ENCODE data around the gene CAPN12. TPM values are rescaled to one million over a fixed set of nuclear protein-coding genes. Genes with fewer than 3 reads are reported as not detected.

The CAPN12 gene
- total RNA-seq, 1 donor from 2014 or later, result 0.22 TPM

- TF ChIP-seq CTCF (IDR thresholded peaks at IDR 0.05; ENCODE audit: borderline replicate concordance), result no peak
- Histone ChIP-seq H3K27me3 (ENCODE audit: low read depth) (no peaks in the 10 kb centered on the region), H3K4me1 (peaks cover 100% of the 10 kb centered on the region), H3K9me3 (replicated peaks) (no peaks in the 10 kb centered on the region), H3K36me3 (peaks cover 87% of the 10 kb centered on the region), H3K4me3 (no peak overlapping the region), H3K27ac (replicated peaks) (peak overlapping the region; percentile 91)
- no peak for DNase-seq
- intact Hi-C loops (cut with micrococcal nuclease), result no loop called here
Measured at GRCh38 chr19:38711726-38712153, 32.5 kb downstream of the CAPN12 start.

- Histone ChIP-seq H3K36me3 (peaks cover 87% of the 10 kb centered on the region), H3K27me3 (ENCODE audit: low read depth) (no peaks in the 10 kb centered on the region), H3K4me3 (no peak overlapping the region), H3K27ac (replicated peaks) (peak overlapping the region; percentile 91), H3K4me1 (peaks cover 100% of the 10 kb centered on the region), H3K9me3 (replicated peaks) (no peaks in the 10 kb centered on the region)
- intact Hi-C loops (cut with micrococcal nuclease), result no loop called here
- DNase-seq, result no peak
- TF ChIP-seq CTCF (IDR thresholded peaks at IDR 0.05; ENCODE audit: borderline replicate concordance), result no peak
Measured at GRCh38 chr19:38710928-38711725, 33.1 kb downstream of the CAPN12 start.

GRCh38 chr19:38710416-38710702 is 33.9 kb downstream of the CAPN12 start:
- intact Hi-C loops (cut with micrococcal nuclease), result no loop called here
- Histone ChIP-seq H3K27me3 (ENCODE audit: low read depth) (no peaks in the 10 kb centered on the region), H3K4me3 (no peak overlapping the region), H3K4me1 (peaks cover 100% of the 10 kb centered on the region), H3K9me3 (replicated peaks) (no peaks in the 10 kb centered on the region), H3K27ac (replicated peaks) (peak overlapping the region; percentile 91), H3K36me3 (peaks cover 87% of the 10 kb centered on the region)
- no peak for DNase-seq
- TF ChIP-seq CTCF (IDR thresholded peaks at IDR 0.05; ENCODE audit: borderline replicate concordance), result no peak

GRCh38 chr19:38709671-38710415 is 34.4 kb downstream of the CAPN12 start:
- no peak for DNase-seq
- no peak for TF ChIP-seq CTCF (IDR thresholded peaks at IDR 0.05; ENCODE audit: borderline replicate concordance)
- H3K4me3 ChIP-seq, result peak overlapping the region; percentile 21
- peak overlapping the region; percentile 91 for H3K27ac ChIP-seq (replicated peaks)
- intact Hi-C loops (cut with micrococcal nuclease), result loop anchor here (10.0 kb wide), 1 partner anchor 55 kb away; no protein-coding TSS in a partner anchor
- H3K4me1 ChIP-seq, result peaks cover 100% of the 10 kb centered on the region
- peaks cover 87% of the 10 kb centered on the region for H3K36me3 ChIP-seq
- no peaks in the 10 kb centered on the region for H3K9me3 ChIP-seq (replicated peaks)
- no peaks in the 10 kb centered on the region for H3K27me3 ChIP-seq (ENCODE audit: low read depth)

GRCh38 chr19:38709119-38709518 is 35.2 kb downstream of the CAPN12 start:
- intact Hi-C loops (cut with micrococcal nuclease), result loop anchor here (10.0 kb wide), 1 partner anchor 54 kb away; no protein-coding TSS in a partner anchor
- peaks cover 100% of the 10 kb centered on the region for H3K4me1 ChIP-seq
- H3K9me3 ChIP-seq (replicated peaks), result no peaks in the 10 kb centered on the region
- TF ChIP-seq CTCF (IDR thresholded peaks at IDR 0.05; ENCODE audit: borderline replicate concordance), result no peak
- DNase-seq, result no peak
- H3K27me3 ChIP-seq (ENCODE audit: low read depth), result no peaks in the 10 kb centered on the region
- H3K27ac ChIP-seq (replicated peaks), result peak overlapping the region; percentile 91
- H3K36me3 ChIP-seq, result peaks cover 87% of the 10 kb centered on the region
- peak overlapping the region; percentile 21 for H3K4me3 ChIP-seq

Measured in left ventricle myocardium inferior (tissue), 1 donor.